GM10266 (cell line): Measurements from ENCODE around the gene CES3.

ENCODE experiments used
- DNase-seq: peaks from one replicate; pipeline ENCODE4 v3.0.0; 2012; ENCODE audit errors: extremely low spot score
- TF ChIP-seq, protein P1 (sequence below): IDR thresholded peaks from 2 replicates; pipeline ENCODE4 v1.5.1; 2012; ENCODE audit warnings: mild to moderate bottlenecking, low read depth; ENCODE audit not compliant: control insufficient read depth, insufficient read depth; ENCODE audit errors: missing control alignments

CES3 gene

DNA sequence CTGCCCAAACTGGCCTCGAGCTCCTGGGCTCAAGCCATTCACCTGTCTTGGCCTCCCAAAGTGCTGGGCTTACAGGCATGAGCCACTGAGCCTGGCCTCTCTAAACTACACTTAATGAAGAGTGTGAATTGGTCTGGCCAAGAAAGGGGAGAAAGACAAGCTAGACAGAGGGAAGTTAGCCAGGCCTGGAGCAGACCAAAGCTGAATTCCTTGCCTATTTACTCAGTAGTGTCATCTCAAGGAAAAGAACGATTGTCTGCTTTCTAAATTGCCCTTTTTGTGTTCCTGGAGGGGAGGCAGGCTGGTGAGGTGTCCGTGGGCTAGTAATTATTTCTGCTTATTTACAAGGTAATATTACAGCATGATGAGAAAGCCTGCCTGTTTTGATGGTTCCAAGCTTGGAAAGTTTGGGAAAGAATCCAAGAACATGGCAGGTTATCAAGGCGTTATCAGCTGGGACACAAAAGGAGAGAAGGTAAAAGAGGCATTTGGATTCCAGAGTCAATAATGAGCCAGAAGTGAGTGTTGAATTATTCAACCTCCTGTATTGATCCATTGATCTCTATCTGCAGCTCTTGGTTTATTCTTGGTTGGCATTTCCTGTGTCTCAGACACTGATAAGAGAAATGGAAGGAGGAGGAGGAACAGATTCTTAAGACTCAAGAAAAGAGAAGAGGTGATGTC lies 61.6 kb downstream of the CES3 start:
- no peak for DNase-seq
- TF ChIP-seq, protein P1, sequence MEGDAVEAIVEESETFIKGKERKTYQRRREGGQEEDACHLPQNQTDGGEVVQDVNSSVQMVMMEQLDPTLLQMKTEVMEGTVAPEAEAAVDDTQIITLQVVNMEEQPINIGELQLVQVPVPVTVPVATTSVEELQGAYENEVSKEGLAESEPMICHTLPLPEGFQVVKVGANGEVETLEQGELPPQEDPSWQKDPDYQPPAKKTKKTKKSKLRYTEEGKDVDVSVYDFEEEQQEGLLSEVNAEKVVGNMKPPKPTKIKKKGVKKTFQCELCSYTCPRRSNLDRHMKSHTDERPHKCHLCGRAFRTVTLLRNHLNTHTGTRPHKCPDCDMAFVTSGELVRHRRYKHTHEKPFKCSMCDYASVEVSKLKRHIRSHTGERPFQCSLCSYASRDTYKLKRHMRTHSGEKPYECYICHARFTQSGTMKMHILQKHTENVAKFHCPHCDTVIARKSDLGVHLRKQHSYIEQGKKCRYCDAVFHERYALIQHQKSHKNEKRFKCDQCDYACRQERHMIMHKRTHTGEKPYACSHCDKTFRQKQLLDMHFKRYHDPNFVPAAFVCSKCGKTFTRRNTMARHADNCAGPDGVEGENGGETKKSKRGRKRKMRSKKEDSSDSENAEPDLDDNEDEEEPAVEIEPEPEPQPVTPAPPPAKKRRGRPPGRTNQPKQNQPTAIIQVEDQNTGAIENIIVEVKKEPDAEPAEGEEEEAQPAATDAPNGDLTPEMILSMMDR, result no peak

DNA sequence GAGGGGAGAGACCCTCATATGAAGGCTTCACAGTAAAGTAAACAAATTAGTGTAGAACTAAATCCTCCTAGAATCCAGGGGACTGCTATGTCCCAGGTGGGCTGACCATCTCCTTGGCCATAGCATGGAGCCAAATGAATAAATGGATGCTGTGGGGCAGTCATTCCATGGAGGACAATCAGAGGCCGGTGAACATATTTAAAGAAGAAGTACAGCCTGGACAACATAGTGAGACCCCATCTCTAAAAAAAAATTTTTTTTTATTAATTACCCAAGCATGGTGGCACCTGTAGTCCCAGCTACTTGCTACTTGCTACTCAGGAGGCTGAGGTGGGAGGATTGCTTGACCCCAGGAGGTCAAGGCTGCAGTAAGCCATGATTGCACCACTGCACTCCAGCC lies 62.6 kb downstream of the CES3 start:
- DNase-seq, result no peak

More for the DNA sequence above, 62.6 kb downstream of the CES3 start:
- TF ChIP-seq, protein P1, result no peak
